Omental fat pad (tissue), 4 donors: ENCODE measurements around the gene H6PD. TPM values are rescaled to one million over a fixed set of nuclear protein-coding genes. Genes with fewer than 3 reads are reported as not detected.

Source experiments
- ATAC-seq: fragments of 150-250 bp; one replicate; pipeline ENCODE4 v1.9.1; 2016; ENCODE audit warnings: mild to moderate bottlenecking, moderate library complexity; ENCODE audit not compliant: low FRiP score
- DNase-seq: peaks from one replicate; pipeline ENCODE4 v3.0.0-alpha.2; 2019; ENCODE audit warnings: low spot score
- CTCF ChIP-seq, 3 donors: fragments of 450-650 bp; IDR thresholded peaks; one replicate each; pipeline ENCODE4 v1.5.1; 2016 to 2017; ENCODE audit warnings: antibody characterized with exemption in 3 of 3, mild to moderate bottlenecking in 3 of 3, moderate library complexity in 2 of 3
- total RNA-seq, 4 donors: library from RNA; depleted of rRNA; stranded (reverse); fragments of >200 nt; gene quantifications; one replicate each; pipeline ENCODE4 v1.1.0, GENCODE V29; 2016

Gene H6PD
- total RNA-seq, 4 donors from 2014 or later = 75.5 to 142 (median 82.7) TPM

GRCh38 chr1:9224664-9225410 lies 9.7 kb upstream of the H6PD start:
- ATAC-seq = no peak
- no peak for DNase-seq
- no peak for TF ChIP-seq CTCF (IDR thresholded peaks at IDR 0.05)

- DNase-seq = no peak
- TF ChIP-seq CTCF (IDR thresholded peaks at IDR 0.05) = no peak
- no peak for ATAC-seq
Observed at GRCh38 chr1:9225411-9225785, 9.2 kb upstream of the H6PD start.

- no peak for DNase-seq
- no peak for ATAC-seq
- no peak for TF ChIP-seq CTCF (IDR thresholded peaks at IDR 0.05)
Observed at GRCh38 chr1:9228609-9229008, 6.0 kb upstream of the H6PD start.

GRCh38 chr1:9229549-9229948 lies 5.0 kb upstream of the H6PD start:
- no peak for TF ChIP-seq CTCF (IDR thresholded peaks at IDR 0.05)
- no peak for ATAC-seq
- DNase-seq = no peak

GRCh38 chr1:9230869-9231533 lies 3.6 kb upstream of the H6PD start:
- no peak for DNase-seq
- no peak for TF ChIP-seq CTCF (IDR thresholded peaks at IDR 0.05)
- ATAC-seq = no peak

GRCh38 chr1:9231648-9232332 lies 2.8 kb upstream of the H6PD start:
- no peak for TF ChIP-seq CTCF (IDR thresholded peaks at IDR 0.05)
- no peak for ATAC-seq

More at GRCh38 chr1:9231648-9232332, 2.8 kb upstream of the H6PD start:
- DNase-seq = no peak
